NCI-H345 treated with DMSO at 0.1 percent for 48 hours (cell line): ENCODE results near the gene CASZ1.
A peak's percentile ranks its signal among the peaks of the same experiment; 100 is the strongest.

Source experiments
- DNase-seq: peaks from one replicate; lab custom pipeline; 2025; ENCODE audit not compliant: unreplicated experiment; lab: John Stamatoyannopoulos, UW

Gene CASZ1

GRCh38 chr1:10734375-10734774 lies 62.1 kb downstream of the CASZ1 start:
- no peak for DNase-seq

- DNase-seq: peak; percentile 4
Observed at GRCh38 chr1:10733474-10734366, 62.7 kb downstream of the CASZ1 start.

GRCh38 chr1:10730985-10731384 lies 65.5 kb downstream of the CASZ1 start:
- no peak for DNase-seq

- DNase-seq: no peak
Observed at GRCh38 chr1:10728595-10729410, 67.6 kb downstream of the CASZ1 start.

DNA sequence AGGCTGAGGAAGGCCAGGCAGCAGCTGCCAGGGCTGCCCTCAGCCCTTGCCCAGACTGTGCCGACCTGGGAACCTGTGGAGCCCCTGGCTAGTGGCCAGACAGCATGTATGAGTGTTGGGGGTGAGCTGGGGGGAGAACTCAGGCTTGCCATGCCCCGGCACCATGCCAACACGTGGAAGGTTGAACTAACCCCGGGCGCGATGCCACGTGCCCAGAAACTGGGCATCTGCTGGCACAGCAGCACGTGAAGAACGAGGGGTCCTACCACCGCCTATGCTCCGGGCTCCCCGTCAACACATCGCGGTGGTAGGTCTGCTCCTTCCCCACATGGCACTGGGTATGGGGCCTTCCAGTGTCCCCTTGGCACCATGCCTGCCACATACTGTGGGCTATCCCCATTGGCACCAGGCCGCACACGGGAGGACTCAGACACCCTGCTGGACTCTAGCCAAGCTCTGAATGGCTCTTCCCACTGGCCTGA lies 68.7 kb downstream of the CASZ1 start:
- peak; percentile 28 for DNase-seq

GRCh38 chr1:10726355-10726754 lies 70.1 kb downstream of the CASZ1 start:
- DNase-seq: no peak

- DNase-seq: peak; percentile 8
Observed at GRCh38 chr1:10724948-10725847, 71.2 kb downstream of the CASZ1 start.

GRCh38 chr1:10724511-10724910 lies 71.9 kb downstream of the CASZ1 start:
- DNase-seq: no peak

DNA sequence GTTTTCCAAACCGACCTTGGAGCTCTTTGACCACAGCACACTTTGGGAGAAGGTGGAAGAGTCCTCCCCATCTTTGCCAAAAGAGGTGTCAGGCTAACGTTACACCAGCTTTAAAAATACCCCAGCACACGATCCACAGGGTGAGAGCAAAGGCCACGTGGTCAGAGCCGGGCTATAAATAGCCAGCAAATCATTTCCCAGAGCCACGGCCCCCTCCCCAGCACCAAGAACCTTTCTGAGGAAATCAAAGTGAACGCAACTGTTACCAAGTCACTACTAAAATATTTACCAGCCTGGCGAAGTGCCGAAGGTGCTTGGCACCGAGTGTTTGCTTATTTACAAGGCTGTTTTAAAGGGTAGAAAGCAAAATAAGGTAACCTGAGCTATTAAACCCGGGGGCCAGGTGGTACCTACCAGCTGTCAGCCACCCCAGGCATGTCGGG lies 72.4 kb downstream of the CASZ1 start:
- DNase-seq: peak; percentile 12

DNA sequence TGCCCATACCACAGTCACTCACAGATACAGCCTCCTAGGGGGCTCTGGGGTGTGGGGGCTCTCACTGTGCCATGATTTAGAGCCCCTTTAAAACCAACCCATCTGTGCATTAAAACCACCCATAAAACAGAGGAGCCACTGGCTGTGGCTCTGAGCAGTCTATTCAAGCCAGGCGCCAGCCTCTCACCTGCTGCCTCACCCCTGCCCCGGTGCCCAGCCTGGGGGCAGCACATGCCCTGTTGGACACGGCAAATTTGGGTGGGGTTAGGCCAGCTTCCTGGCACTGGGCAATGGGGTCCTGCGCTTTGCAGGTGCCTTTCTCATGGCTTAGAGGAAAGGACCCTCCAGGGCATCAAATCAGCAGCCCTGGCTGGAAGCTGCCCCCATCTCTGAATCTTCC lies 73.1 kb downstream of the CASZ1 start:
- DNase-seq: no peak

- no peak for DNase-seq
Observed at GRCh38 chr1:10722803-10723202, 73.6 kb downstream of the CASZ1 start.

GRCh38 chr1:10721381-10722321 lies 74.8 kb downstream of the CASZ1 start:
- DNase-seq: no peak

GRCh38 chr1:10720635-10721034 lies 75.8 kb downstream of the CASZ1 start:
- no peak for DNase-seq

DNA sequence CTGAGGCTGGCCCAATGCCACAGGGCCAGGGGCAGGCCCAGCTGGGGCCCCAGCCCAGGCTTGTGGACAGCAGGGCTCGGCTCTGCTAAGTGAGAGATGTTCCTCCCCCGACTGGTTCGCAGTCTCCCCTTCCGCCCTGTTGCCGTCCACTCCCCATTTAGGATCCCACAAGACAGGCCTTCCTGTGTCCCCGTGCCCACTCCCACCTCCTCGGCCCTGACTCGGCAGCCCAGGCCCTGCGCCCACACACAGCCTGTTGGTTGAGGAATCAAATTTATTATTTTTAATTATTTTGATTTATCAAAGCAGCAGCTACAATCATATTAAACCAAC lies 78.4 kb downstream of the CASZ1 start:
- DNase-seq: no peak

DNA sequence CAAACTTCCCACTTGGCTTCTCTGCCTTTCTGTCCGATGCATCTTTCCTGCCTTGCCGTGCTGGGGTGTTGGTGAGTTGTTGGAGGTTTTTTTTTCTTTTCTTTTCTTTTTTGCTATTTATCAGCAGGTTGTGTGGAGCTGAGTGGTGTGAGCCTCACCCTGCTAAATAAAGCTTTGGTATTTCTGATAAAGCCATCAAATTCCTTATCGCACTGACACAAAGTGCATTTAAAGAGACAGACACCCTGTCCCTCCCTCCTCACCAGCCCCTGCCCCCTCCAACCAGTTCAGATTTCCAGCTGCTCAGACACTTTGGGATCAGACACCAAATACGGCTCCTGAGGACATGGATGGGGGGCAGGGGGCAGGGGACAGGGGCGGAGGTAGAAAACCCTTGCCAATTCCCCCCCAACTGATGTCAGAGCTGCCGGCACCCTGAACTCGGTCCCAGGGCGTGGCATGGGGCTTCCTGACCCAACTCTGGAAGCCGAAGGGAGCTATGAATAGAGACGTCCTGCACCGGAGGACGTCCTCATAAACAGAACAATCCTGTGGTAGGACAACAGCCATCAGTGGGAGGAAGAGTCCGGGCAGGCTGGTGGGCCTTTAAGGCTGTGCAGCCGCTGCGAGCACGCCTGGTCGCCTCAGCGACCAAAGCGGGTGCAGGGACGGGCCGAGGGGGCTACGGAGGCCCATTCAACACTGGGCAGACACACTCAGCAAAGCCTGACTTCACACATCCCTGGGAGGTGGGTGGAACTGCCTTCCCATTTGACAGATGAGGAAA lies 79.0 kb downstream of the CASZ1 start:
- no peak for DNase-seq

- no peak for DNase-seq
Observed at GRCh38 chr1:10716840-10717239, 79.6 kb downstream of the CASZ1 start.

GRCh38 chr1:10714337-10715114 lies 81.9 kb downstream of the CASZ1 start:
- DNase-seq: no peak

GRCh38 chr1:10713614-10714013 lies 82.8 kb downstream of the CASZ1 start:
- no peak for DNase-seq
